ENCODE data around the gene ARHGEF26.

DNA sequence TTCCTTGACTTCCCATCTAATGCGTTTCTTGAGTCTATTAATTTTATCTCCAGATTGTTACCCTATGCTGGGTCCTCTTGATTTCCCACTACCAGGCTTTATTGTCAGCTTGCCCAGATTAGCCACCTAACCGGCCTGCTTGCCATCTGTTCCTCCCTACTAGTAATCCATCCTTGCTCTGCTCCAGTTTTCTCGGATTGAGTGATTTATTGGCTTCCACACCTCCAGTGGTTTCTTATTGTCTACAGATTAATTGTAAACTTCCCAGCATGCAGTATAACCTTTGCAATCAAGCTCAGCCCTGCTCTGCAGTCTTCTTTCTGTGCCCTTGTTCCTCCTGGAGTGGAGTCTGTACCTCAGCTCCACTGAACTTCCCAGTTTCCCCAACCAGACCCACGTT lies 63.4 kb downstream of the ARHGEF26 start:
- no peak for TF ChIP-seq GATA2 (IDR thresholded peaks at IDR 0.05; ENCODE audit: low read depth, low read length)
- no peak for TF ChIP-seq GATA3 (IDR thresholded peaks at IDR 0.05; ENCODE audit: low read depth, low read length)

Measured in SH-SY5Y (cell line).